ENCODE results near the gene HOTAIR. TPM values are rescaled to one million over a fixed set of nuclear protein-coding genes. Genes with fewer than 3 reads are reported as not detected.

Gene HOTAIR
- polyA plus RNA-seq, 2 donors = not detected

- Histone ChIP-seq H3K27me3 (ENCODE audit: control insufficient read depth in 1 of 2, insufficient read depth in 2 of 2, low read length in 2 of 2) (peaks cover 7 to 63% of the 10 kb centered on the region in 2 donors), H3K4me3 (ENCODE audit: low read depth in 1 of 2, low read length in 2 of 2) (no peak overlapping the region), H3K4me1 (ENCODE audit: control insufficient read depth in 2 of 2, insufficient read depth in 2 of 2, low read length in 1 of 2) (peaks cover 0 to 9% of the 10 kb centered on the region in 2 donors)
These were observed 18.6 kb upstream of the HOTAIR start for GRCh38 chr12:53993162-53994008.

GRCh38 chr12:53992377-53992889, 17.7 kb upstream of the HOTAIR start:
- no peaks in the 10 kb centered on the region for H3K36me3 ChIP-seq (ENCODE audit: control insufficient read depth in 2 of 2, insufficient read depth in 2 of 2, low read length in 1 of 2)
- peaks cover 5 to 66% of the 10 kb centered on the region in 2 donors for H3K27me3 ChIP-seq (ENCODE audit: control insufficient read depth in 1 of 2, insufficient read depth in 2 of 2, low read length in 2 of 2)
- peaks cover 0 to 9% of the 10 kb centered on the region in 2 donors for H3K4me1 ChIP-seq (ENCODE audit: control insufficient read depth in 2 of 2, insufficient read depth in 2 of 2, low read length in 1 of 2)
- WGBS, 2 donors = 30 to 52% methylated on average over 7 of the region's 7 CpGs
- H3K4me3 ChIP-seq (ENCODE audit: low read depth in 1 of 2, low read length in 2 of 2) = no peak overlapping the region
- H3K27ac ChIP-seq (ENCODE audit: low read depth in 2 of 2, low read length in 1 of 2) = no peak overlapping the region
- H3K9me3 ChIP-seq (ENCODE audit: control insufficient read depth in 2 of 2, insufficient read depth in 1 of 2, low read depth in 1 of 2, low read length in 1 of 2) = no peaks in the 10 kb centered on the region

More at GRCh38 chr12:53993162-53994008, 18.6 kb upstream of the HOTAIR start:
- Histone ChIP-seq H3K27ac (ENCODE audit: low read depth in 2 of 2, low read length in 1 of 2) (no peak overlapping the region), H3K36me3 (ENCODE audit: control insufficient read depth in 2 of 2, insufficient read depth in 2 of 2, low read length in 1 of 2) (no peaks in the 10 kb centered on the region), H3K9me3 (ENCODE audit: control insufficient read depth in 2 of 2, insufficient read depth in 1 of 2, low read depth in 1 of 2, low read length in 1 of 2) (no peaks in the 10 kb centered on the region)
- 37 to 48% methylated on average over 18 of the region's 18 CpGs for WGBS, 2 donors

- Histone ChIP-seq H3K27me3 (ENCODE audit: control insufficient read depth in 1 of 2, insufficient read depth in 2 of 2, low read length in 2 of 2) (peaks cover 5 to 68% of the 10 kb centered on the region in 2 donors), H3K4me3 (ENCODE audit: low read depth in 1 of 2, low read length in 2 of 2) (no peak overlapping the region), H3K36me3 (ENCODE audit: control insufficient read depth in 2 of 2, insufficient read depth in 2 of 2, low read length in 1 of 2) (no peaks in the 10 kb centered on the region), H3K9me3 (ENCODE audit: control insufficient read depth in 2 of 2, insufficient read depth in 1 of 2, low read depth in 1 of 2, low read length in 1 of 2) (peaks cover 0 to 3% of the 10 kb centered on the region in 2 donors), H3K27ac (ENCODE audit: low read depth in 2 of 2, low read length in 1 of 2) (no peak overlapping the region), H3K4me1 (ENCODE audit: control insufficient read depth in 2 of 2, insufficient read depth in 2 of 2, low read length in 1 of 2) (peaks cover 0 to 11% of the 10 kb centered on the region in 2 donors)
- WGBS, 2 donors = 3 to 9% methylated on average over 8 of the region's 8 CpGs
These were observed 16.3 kb upstream of the HOTAIR start for GRCh38 chr12:53991077-53991460.

GRCh38 chr12:53990311-53991076, 15.7 kb upstream of the HOTAIR start:
- H3K27me3 ChIP-seq (ENCODE audit: control insufficient read depth in 1 of 2, insufficient read depth in 2 of 2, low read length in 2 of 2) = peaks cover 5 to 73% of the 10 kb centered on the region in 2 donors

GRCh38 chr12:53989227-53990113, 14.7 kb upstream of the HOTAIR start:
- H3K9me3 ChIP-seq (ENCODE audit: control insufficient read depth in 2 of 2, insufficient read depth in 1 of 2, low read depth in 1 of 2, low read length in 1 of 2) = peaks cover 0 to 3% of the 10 kb centered on the region in 2 donors
- 5 to 8% methylated on average over 28 of the region's 28 CpGs for WGBS, 2 donors
- no peak overlapping the region for H3K4me3 ChIP-seq (ENCODE audit: low read depth in 1 of 2, low read length in 2 of 2)
- H3K27ac ChIP-seq (ENCODE audit: low read depth in 2 of 2, low read length in 1 of 2) = no peak overlapping the region
- no peaks in the 10 kb centered on the region for H3K36me3 ChIP-seq (ENCODE audit: control insufficient read depth in 2 of 2, insufficient read depth in 2 of 2, low read length in 1 of 2)
- H3K4me1 ChIP-seq (ENCODE audit: control insufficient read depth in 2 of 2, insufficient read depth in 2 of 2, low read length in 1 of 2) = peaks cover 0 to 20% of the 10 kb centered on the region in 2 donors
- H3K27me3 ChIP-seq (ENCODE audit: control insufficient read depth in 1 of 2, insufficient read depth in 2 of 2, low read length in 2 of 2) = peaks cover 5 to 76% of the 10 kb centered on the region in 2 donors

More at GRCh38 chr12:53990311-53991076, 15.7 kb upstream of the HOTAIR start:
- Histone ChIP-seq H3K36me3 (ENCODE audit: control insufficient read depth in 2 of 2, insufficient read depth in 2 of 2, low read length in 1 of 2) (no peaks in the 10 kb centered on the region), H3K27ac (ENCODE audit: low read depth in 2 of 2, low read length in 1 of 2) (no peak overlapping the region), H3K9me3 (ENCODE audit: control insufficient read depth in 2 of 2, insufficient read depth in 1 of 2, low read depth in 1 of 2, low read length in 1 of 2) (peaks cover 0 to 3% of the 10 kb centered on the region in 2 donors), H3K4me3 (ENCODE audit: low read depth in 1 of 2, low read length in 2 of 2) (no peak overlapping the region), H3K4me1 (ENCODE audit: control insufficient read depth in 2 of 2, insufficient read depth in 2 of 2, low read length in 1 of 2) (peaks cover 0 to 16% of the 10 kb centered on the region in 2 donors)
- WGBS, 2 donors = 9 to 10% methylated on average over 27 of the region's 27 CpGs

GRCh38 chr12:53988541-53989226, 13.9 kb upstream of the HOTAIR start:
- H3K9me3 ChIP-seq (ENCODE audit: control insufficient read depth in 2 of 2, insufficient read depth in 1 of 2, low read depth in 1 of 2, low read length in 1 of 2) = peaks cover 0 to 3% of the 10 kb centered on the region in 2 donors
- H3K36me3 ChIP-seq (ENCODE audit: control insufficient read depth in 2 of 2, insufficient read depth in 2 of 2, low read length in 1 of 2) = no peaks in the 10 kb centered on the region
- no peak overlapping the region for H3K4me3 ChIP-seq (ENCODE audit: low read depth in 1 of 2, low read length in 2 of 2)
- 7 to 14% methylated on average over 5 of the region's 5 CpGs for WGBS, 2 donors
- H3K27ac ChIP-seq (ENCODE audit: low read depth in 2 of 2, low read length in 1 of 2) = no peak overlapping the region
- peaks cover 5 to 77% of the 10 kb centered on the region in 2 donors for H3K27me3 ChIP-seq (ENCODE audit: control insufficient read depth in 1 of 2, insufficient read depth in 2 of 2, low read length in 2 of 2)
- peaks cover 0 to 15% of the 10 kb centered on the region in 2 donors for H3K4me1 ChIP-seq (ENCODE audit: control insufficient read depth in 2 of 2, insufficient read depth in 2 of 2, low read length in 1 of 2)

- H3K4me1 ChIP-seq (ENCODE audit: control insufficient read depth in 2 of 2, insufficient read depth in 2 of 2, low read length in 1 of 2) = peaks cover 0 to 15% of the 10 kb centered on the region in 2 donors
These were observed 13.1 kb upstream of the HOTAIR start for GRCh38 chr12:53987787-53988230.

GRCh38 chr12:53986686-53987483, 12.1 kb upstream of the HOTAIR start:
- H3K27ac ChIP-seq (ENCODE audit: low read depth in 2 of 2, low read length in 1 of 2) = no peak overlapping the region
- 21 to 33% methylated on average over 21 of the region's 21 CpGs for WGBS, 2 donors
- no peak overlapping the region for H3K4me3 ChIP-seq (ENCODE audit: low read depth in 1 of 2, low read length in 2 of 2)
- peaks cover 2 to 3% of the 10 kb centered on the region in 2 donors for H3K9me3 ChIP-seq (ENCODE audit: control insufficient read depth in 2 of 2, insufficient read depth in 1 of 2, low read depth in 1 of 2, low read length in 1 of 2)
- no peaks in the 10 kb centered on the region for H3K36me3 ChIP-seq (ENCODE audit: control insufficient read depth in 2 of 2, insufficient read depth in 2 of 2, low read length in 1 of 2)
- H3K4me1 ChIP-seq (ENCODE audit: control insufficient read depth in 2 of 2, insufficient read depth in 2 of 2, low read length in 1 of 2) = peaks cover 0 to 15% of the 10 kb centered on the region in 2 donors
- peaks cover 5 to 76% of the 10 kb centered on the region in 2 donors for H3K27me3 ChIP-seq (ENCODE audit: control insufficient read depth in 1 of 2, insufficient read depth in 2 of 2, low read length in 2 of 2)

More at GRCh38 chr12:53987787-53988230, 13.1 kb upstream of the HOTAIR start:
- H3K36me3 ChIP-seq (ENCODE audit: control insufficient read depth in 2 of 2, insufficient read depth in 2 of 2, low read length in 1 of 2) = no peaks in the 10 kb centered on the region
- peaks cover 0 to 3% of the 10 kb centered on the region in 2 donors for H3K9me3 ChIP-seq (ENCODE audit: control insufficient read depth in 2 of 2, insufficient read depth in 1 of 2, low read depth in 1 of 2, low read length in 1 of 2)
- H3K27me3 ChIP-seq (ENCODE audit: control insufficient read depth in 1 of 2, insufficient read depth in 2 of 2, low read length in 2 of 2) = peaks cover 5 to 76% of the 10 kb centered on the region in 2 donors
- no peak overlapping the region for H3K27ac ChIP-seq (ENCODE audit: low read depth in 2 of 2, low read length in 1 of 2)
- H3K4me3 ChIP-seq (ENCODE audit: low read depth in 1 of 2, low read length in 2 of 2) = no peak overlapping the region
- WGBS, 2 donors = 6 to 24% methylated on average over 4 of the region's 4 CpGs

Data from esophagus (tissue), 2 donors.